ENCODE measurements around the gene DNAI2. TPM values are rescaled to one million over a fixed set of nuclear protein-coding genes. Genes with fewer than 3 reads are reported as not detected.

Gene DNAI2
- total RNA-seq, 1 donor from 2014 or later: not detected

GRCh38 chr17:74340470-74341023 lies 66.5 kb downstream of the DNAI2 start:
- Mint-ChIP-seq H3K36me3 (ENCODE audit: low read depth) (no peaks in the 10 kb centered on the region), H3K27me3 (ENCODE audit: low read depth) (peaks cover 42% of the 10 kb centered on the region), H3K9me3 (ENCODE audit: low read depth) (no peaks in the 10 kb centered on the region), H3K27ac (ENCODE audit: unreplicated experiment) (no peak overlapping the region), H3K4me1 (ENCODE audit: low read depth) (no peaks in the 10 kb centered on the region), H3K4me3 (ENCODE audit: unreplicated experiment) (no peak overlapping the region)
- DNase-seq (ENCODE audit: low spot score): no peak
- no peak for TF ChIP-seq CTCF (IDR thresholded peaks at IDR 0.05)

DNA sequence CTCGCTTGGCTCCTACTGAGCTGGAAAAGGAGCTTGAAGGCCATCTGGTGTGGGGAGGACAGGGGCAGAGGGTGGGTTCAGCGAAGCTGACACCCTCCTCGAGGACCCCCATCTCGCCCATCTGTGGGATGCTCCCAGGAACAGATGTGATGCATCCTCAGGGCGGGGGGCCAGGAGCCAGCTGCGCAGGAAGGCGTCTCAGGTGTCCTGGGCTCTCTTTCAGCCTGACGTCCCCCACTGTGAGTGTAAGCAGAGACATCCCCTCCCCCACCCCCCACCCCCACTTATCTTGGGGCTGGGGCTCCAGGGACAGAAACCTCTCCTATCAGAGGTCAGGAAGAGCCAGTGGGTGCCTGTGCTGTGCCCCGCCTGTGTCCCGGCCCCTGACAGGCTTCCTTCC lies 68.2 kb downstream of the DNAI2 start:
- TF ChIP-seq CTCF (IDR thresholded peaks at IDR 0.05): no peak
- DNase-seq (ENCODE audit: low spot score): no peak
- Mint-ChIP-seq H3K4me3 (ENCODE audit: unreplicated experiment) (no peak overlapping the region), H3K27me3 (ENCODE audit: low read depth) (peaks cover 40% of the 10 kb centered on the region), H3K9me3 (ENCODE audit: low read depth) (no peaks in the 10 kb centered on the region), H3K27ac (ENCODE audit: unreplicated experiment) (no peak overlapping the region), H3K4me1 (ENCODE audit: low read depth) (no peaks in the 10 kb centered on the region), H3K36me3 (ENCODE audit: low read depth) (no peaks in the 10 kb centered on the region)

DNA sequence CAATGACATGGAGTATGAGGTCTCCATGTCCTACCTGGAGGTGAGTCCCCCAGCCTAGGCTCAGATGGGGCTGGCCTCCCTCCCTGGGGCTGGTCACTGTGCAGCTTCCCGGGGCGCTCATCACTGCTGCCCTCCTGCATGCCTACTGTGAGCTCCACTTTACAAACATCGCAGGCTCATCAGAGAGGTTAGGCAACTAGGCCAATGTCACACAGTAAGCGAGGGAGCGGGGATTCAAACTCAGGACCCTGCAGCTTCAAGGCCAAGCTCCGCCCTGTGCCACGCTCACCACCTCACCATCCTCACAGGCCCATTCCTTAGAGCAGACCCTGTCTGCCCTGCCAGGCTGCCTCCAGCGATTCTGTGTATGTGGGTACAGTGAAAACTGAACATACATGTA lies 69.1 kb downstream of the DNAI2 start:
- TF ChIP-seq CTCF (IDR thresholded peaks at IDR 0.05): no peak
- peaks cover 41% of the 10 kb centered on the region for H3K27me3 Mint-ChIP-seq (ENCODE audit: low read depth)
- no peaks in the 10 kb centered on the region for H3K36me3 Mint-ChIP-seq (ENCODE audit: low read depth)
- H3K4me1 Mint-ChIP-seq (ENCODE audit: low read depth): no peaks in the 10 kb centered on the region
- H3K4me3 Mint-ChIP-seq (ENCODE audit: unreplicated experiment): no peak overlapping the region
- H3K9me3 Mint-ChIP-seq (ENCODE audit: low read depth): no peaks in the 10 kb centered on the region
- DNase-seq (ENCODE audit: low spot score): no peak
- H3K27ac Mint-ChIP-seq (ENCODE audit: unreplicated experiment): no peak overlapping the region

- H3K27ac Mint-ChIP-seq (ENCODE audit: unreplicated experiment): no peak overlapping the region
- peaks cover 44% of the 10 kb centered on the region for H3K27me3 Mint-ChIP-seq (ENCODE audit: low read depth)
- no peak overlapping the region for H3K4me3 Mint-ChIP-seq (ENCODE audit: unreplicated experiment)
- no peaks in the 10 kb centered on the region for H3K4me1 Mint-ChIP-seq (ENCODE audit: low read depth)
- H3K9me3 Mint-ChIP-seq (ENCODE audit: low read depth): no peaks in the 10 kb centered on the region
- no peaks in the 10 kb centered on the region for H3K36me3 Mint-ChIP-seq (ENCODE audit: low read depth)
- DNase-seq (ENCODE audit: low spot score): no peak
- TF ChIP-seq CTCF (IDR thresholded peaks at IDR 0.05): no peak
These were observed 69.7 kb downstream of the DNAI2 start for GRCh38 chr17:74343526-74344284.

- DNase-seq (ENCODE audit: low spot score): no peak
- Mint-ChIP-seq H3K36me3 (ENCODE audit: low read depth) (no peaks in the 10 kb centered on the region), H3K27ac (ENCODE audit: unreplicated experiment) (no peak overlapping the region), H3K4me3 (ENCODE audit: unreplicated experiment) (no peak overlapping the region), H3K9me3 (ENCODE audit: low read depth) (no peaks in the 10 kb centered on the region), H3K4me1 (ENCODE audit: low read depth) (no peaks in the 10 kb centered on the region), H3K27me3 (ENCODE audit: low read depth) (peaks cover 42% of the 10 kb centered on the region)
- TF ChIP-seq CTCF (IDR thresholded peaks at IDR 0.05): no peak
These were observed 70.6 kb downstream of the DNAI2 start for GRCh38 chr17:74344658-74345057.

Measured in chondrocyte (in vitro differentiated cells).